ENCODE measurements around the gene MYCBP2. TPM values are rescaled to one million over a fixed set of nuclear protein-coding genes. Genes with fewer than 3 reads are reported as not detected.

The MYCBP2 gene
- total and polyA plus RNA-seq, 4 donors = 12.1 to 86.4 (median 30.0) TPM

- no peak for TF ChIP-seq REST (IDR thresholded peaks at IDR 0.05)
- no peak for TF ChIP-seq JUND (IDR thresholded peaks at IDR 0.05)
- TF ChIP-seq FOXA1 (IDR thresholded peaks at IDR 0.05) = no peak
- no peak for TF ChIP-seq HNF4A (conservative IDR thresholded peaks at IDR 0.05)
- TF ChIP-seq FOXA2 (IDR thresholded peaks at IDR 0.05) = no peak
- TF ChIP-seq, protein P1, sequence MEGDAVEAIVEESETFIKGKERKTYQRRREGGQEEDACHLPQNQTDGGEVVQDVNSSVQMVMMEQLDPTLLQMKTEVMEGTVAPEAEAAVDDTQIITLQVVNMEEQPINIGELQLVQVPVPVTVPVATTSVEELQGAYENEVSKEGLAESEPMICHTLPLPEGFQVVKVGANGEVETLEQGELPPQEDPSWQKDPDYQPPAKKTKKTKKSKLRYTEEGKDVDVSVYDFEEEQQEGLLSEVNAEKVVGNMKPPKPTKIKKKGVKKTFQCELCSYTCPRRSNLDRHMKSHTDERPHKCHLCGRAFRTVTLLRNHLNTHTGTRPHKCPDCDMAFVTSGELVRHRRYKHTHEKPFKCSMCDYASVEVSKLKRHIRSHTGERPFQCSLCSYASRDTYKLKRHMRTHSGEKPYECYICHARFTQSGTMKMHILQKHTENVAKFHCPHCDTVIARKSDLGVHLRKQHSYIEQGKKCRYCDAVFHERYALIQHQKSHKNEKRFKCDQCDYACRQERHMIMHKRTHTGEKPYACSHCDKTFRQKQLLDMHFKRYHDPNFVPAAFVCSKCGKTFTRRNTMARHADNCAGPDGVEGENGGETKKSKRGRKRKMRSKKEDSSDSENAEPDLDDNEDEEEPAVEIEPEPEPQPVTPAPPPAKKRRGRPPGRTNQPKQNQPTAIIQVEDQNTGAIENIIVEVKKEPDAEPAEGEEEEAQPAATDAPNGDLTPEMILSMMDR (IDR thresholded peaks at IDR 0.05; ENCODE audit: low read depth, low read length, missing input control) = no peak
- TF ChIP-seq GABPA (IDR thresholded peaks at IDR 0.05 in 1 of 2, conservative IDR thresholded peaks at IDR 0.05 in 1 of 2) = no peak
- no peak for TF ChIP-seq EGR1 (IDR thresholded peaks at IDR 0.05; ENCODE audit: low read depth in 2 of 2)
- TF ChIP-seq RXRA (IDR thresholded peaks at IDR 0.05) = no peak
- TF ChIP-seq ZBTB33 (IDR thresholded peaks at IDR 0.05) = no peak
- no peak for TF ChIP-seq TAF1 (conservative IDR thresholded peaks at IDR 0.05)
- no peak for TF ChIP-seq SP1 (IDR thresholded peaks at IDR 0.05)
- TF ChIP-seq YY1 (IDR thresholded peaks at IDR 0.05) = no peak
- TF ChIP-seq NR2F2 (IDR thresholded peaks at IDR 0.05) = no peak
- TF ChIP-seq, protein P2, sequence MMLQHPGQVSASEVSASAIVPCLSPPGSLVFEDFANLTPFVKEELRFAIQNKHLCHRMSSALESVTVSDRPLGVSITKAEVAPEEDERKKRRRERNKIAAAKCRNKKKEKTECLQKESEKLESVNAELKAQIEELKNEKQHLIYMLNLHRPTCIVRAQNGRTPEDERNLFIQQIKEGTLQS (IDR thresholded peaks at IDR 0.05) = no peak
- TF ChIP-seq, protein P3, sequence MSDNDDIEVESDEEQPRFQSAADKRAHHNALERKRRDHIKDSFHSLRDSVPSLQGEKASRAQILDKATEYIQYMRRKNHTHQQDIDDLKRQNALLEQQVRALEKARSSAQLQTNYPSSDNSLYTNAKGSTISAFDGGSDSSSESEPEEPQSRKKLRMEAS (IDR thresholded peaks at IDR 0.05) = no peak
- no peak for TF ChIP-seq HNF4G (IDR thresholded peaks at IDR 0.05)
- peaks cover 0 to 2% (median 0%) of the 10 kb centered on the region in 4 donors for H3K36me3 ChIP-seq (ENCODE audit: control insufficient read depth in 4 of 4, insufficient read depth in 3 of 4, low read depth in 1 of 4, low read length in 3 of 4)
- H3K4me1 ChIP-seq (ENCODE audit: control insufficient read depth in 4 of 4, insufficient read depth in 4 of 4, low read length in 3 of 4) = peaks cover 3 to 23% (median 15%) of the 10 kb centered on the region in 4 donors
- 89% methylated on average over 5 of the region's 5 CpGs for WGBS
- H3K9me3 ChIP-seq (ENCODE audit: control insufficient read depth in 4 of 4, low read length in 3 of 4) = no peaks in the 10 kb centered on the region
- no peak overlapping the region for H3K9ac ChIP-seq (ENCODE audit: low read depth in 1 of 2, low read length in 2 of 2)
- H3K27ac ChIP-seq (ENCODE audit: low read depth in 1 of 2, low read length in 2 of 2) = no peak overlapping the region
- DNase-seq (ENCODE audit: low spot score) = no peak
- no peak overlapping the region for H3K4me3 ChIP-seq (ENCODE audit: low read depth in 1 of 3, low read length in 3 of 3)
- H3K27me3 ChIP-seq (ENCODE audit: control insufficient read depth in 4 of 4, insufficient read depth in 4 of 4, low read length in 3 of 4) = no peaks in the 10 kb centered on the region
These were observed 298.7 kb downstream of the MYCBP2 start for GRCh38 chr13:77028202-77028601.

Data from liver (tissue), 9 donors.